ENCODE measurements around the gene UNC5B.

The UNC5B gene

DNA sequence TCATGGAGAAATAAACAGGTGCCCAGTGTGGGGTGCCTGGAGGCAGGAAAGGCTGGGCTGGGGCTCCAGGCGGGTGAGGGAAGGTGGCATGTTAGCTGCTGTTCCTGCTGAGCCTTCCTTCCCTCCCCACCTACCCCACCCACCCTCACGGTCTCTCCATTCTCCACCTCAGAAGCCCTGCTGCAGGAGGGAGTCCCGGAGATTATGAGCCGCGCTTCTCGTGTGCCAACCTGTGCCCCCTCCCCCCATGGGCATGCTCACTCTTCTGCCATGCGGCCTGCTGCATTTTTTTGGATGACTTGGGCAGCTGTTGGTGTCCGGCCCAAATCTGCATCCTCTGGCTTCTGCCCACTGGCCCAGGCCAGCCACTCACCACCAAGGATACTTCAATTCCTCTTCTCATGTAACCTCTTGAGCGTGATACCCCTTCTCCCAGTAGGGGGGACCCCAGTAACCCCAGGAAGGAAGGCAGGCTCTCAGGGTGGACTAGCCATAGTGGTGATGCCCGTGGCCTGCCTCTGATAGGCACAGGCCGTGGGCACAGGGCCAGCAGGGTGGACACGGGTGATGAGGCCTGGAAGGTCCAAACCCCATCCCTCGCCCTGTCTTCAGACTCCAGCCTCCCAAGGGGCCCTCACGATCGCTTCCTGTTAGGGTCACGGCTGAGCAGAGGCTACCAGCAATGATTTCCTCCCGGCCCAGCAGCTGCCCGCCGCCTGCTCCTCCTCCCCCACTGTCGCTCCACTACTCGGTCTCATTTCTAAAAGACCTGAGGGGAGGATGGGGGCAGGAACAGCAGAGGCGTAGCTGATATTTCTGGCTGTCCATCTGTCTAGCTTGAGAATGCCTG, 27.8 kb downstream of the UNC5B start:
- DNase-seq = no peak

DNA sequence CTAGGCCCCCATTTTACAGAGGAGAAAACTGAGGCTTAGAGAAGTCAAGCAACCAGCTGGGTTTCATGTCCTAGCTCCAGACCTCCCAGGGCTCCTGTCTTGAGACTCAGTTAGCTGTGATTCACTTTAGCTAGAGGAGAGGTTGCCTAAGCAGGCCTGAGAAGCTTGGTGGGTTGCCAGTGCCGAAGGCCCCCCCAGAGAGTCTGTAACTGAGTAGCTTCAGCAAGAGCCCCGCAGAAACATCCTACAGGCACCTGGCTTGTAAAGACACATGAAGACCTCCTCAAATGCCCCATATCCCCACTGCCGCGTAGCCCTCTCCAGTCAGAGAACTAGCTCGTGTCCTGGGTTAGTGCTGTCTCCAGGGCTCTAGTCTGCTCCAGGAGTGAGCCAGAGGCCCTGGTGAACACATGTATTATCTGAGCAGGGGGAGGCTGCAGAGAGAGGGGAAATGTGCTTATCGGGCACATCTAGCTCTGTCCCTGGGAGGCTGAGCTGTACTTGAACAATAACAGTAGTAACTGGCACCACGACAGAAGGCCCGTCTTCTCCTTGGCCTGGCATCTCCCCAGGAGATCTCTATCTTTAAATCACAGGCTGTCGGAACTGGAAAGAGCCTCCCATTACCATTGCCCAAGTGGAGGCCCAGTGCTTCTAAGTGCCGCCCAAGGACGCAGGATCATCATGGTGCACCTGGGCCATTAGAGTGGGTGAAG, 28.9 kb downstream of the UNC5B start:
- DNase-seq = peak; percentile 90

DNA sequence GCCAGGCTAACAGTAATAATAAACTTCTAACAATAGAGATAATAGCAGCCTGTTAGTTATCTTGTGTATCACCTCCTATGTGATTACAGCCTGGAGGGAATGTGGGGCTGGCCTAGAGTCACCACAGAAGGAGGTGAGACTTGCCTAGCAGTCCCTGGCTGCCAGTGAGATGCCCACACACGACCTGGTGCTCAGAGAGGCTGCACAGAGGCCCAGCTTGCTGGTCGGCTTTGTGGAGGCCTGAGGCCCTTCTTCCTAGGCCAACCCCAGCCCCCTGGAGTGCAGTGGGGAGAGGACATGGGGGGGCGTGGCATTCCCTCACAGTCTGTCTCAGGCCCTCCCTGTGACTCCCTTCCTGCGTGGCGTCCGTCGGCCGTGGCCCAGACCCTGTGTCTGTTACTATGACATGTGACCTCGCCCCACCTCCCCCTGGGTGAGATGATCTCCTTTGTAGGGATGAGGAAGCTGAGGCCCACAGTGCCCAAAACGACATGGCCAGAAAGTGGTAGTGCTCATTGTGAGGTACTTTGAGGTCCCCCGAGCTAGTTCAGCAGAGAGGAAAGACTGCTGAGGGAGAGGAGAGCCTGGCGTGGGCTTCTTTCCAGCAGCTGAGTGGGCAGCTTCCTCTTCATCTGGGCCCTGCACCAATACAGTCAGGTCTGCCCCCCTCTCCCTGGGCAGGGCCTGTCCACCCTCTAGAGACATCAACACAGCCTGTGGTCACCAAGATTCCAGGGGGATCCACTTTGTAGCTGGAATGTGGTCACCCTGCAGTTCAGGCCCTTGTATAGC, 29.7 kb downstream of the UNC5B start:
- DNase-seq = no peak

DNA sequence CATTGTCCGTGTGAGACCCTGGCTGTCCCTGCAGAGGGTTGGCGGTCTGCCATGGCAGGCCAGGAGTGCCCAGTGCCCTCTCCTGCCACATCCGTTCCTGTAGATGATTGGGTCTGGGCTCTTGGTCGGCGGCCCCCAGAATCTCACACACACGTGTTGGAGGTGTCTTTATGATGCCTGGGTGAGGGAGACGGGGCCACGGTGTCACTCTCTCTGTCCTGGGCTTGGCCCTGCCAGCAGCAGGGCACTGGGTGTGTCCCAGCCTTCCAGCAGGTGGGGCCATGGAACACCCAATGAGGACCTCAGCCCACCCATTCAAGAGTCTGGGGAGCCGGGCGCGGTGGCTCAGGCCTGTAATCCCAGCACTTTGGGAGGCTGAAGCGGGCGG, 30.2 kb downstream of the UNC5B start:
- no peak for DNase-seq

DNA sequence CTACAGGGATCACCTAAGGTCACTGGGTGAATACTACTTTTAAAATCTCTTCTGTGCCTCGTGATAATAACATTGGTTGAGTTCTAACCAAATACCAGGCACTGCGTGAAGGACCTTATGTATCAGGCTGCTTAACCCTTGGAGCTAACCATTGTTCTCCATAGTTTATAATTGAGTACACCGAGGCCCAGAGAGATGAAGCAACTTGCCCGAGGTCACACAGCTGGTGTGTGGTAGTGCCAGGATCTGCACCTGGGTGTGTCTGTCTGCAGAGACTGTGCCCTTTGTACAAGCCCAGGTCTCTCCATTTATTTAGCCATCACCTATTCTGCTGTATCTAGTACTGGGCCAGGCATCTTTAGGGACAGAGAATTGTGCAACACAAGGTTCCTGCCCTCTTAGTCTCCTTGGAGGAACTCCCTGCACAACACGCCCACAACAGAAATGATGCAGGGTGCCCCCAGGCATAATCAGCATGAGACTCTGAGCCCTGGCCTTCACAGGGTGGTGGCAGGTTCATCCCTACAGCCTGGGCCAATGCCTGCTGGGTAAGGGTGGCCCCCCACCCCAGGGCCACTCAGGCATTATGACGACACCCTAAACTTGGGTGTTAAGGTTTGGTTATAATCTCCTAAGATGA, 31.5 kb downstream of the UNC5B start:
- DNase-seq = no peak

DNA sequence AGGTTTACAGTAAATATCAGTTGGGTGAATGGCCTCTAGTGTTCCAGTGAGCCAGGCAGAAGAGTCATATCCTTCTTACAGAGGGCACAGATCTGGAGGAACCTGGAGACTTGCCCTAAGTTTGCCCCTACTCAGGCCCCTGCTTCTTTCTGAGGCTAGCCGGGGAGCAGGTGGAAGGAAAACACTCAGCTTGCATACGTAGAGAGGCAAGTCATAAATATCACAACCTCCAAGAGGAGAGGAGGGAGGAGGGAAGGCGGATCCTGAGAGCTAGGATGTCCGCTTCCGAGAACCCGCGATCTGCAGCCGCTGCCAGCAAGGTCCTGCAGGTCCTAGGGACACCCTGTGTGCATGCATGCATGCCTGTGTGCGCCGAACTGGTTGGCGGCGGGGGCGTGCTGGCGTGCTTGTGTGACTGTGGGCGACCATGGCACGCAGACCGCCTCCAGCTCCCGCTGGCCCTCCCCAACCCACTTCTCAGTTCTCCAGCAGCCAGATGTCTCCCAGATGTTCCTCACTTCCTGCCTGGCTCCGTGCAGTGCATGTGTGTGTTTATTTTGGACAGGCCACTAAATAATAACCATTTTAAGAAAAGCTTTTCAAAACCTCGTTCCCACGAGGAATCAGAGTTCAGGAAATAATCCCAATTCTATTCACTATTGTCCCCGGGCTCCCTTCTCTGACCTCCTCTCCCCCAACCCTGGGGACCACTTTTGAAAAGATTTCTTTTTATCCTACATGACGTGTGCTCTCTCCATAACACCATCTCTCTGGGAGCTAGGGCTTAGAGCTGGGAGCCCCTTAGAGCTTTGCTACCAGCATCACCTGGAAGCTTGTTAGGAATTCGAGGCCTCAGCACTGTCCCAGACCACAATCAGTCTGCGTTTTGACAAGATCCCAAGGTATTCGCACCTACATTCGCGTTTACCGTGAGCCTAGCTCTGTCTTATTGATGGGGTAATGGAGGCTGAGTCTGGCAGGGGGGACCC, 32.4 kb downstream of the UNC5B start:
- peak; percentile 90 for DNase-seq

DNA sequence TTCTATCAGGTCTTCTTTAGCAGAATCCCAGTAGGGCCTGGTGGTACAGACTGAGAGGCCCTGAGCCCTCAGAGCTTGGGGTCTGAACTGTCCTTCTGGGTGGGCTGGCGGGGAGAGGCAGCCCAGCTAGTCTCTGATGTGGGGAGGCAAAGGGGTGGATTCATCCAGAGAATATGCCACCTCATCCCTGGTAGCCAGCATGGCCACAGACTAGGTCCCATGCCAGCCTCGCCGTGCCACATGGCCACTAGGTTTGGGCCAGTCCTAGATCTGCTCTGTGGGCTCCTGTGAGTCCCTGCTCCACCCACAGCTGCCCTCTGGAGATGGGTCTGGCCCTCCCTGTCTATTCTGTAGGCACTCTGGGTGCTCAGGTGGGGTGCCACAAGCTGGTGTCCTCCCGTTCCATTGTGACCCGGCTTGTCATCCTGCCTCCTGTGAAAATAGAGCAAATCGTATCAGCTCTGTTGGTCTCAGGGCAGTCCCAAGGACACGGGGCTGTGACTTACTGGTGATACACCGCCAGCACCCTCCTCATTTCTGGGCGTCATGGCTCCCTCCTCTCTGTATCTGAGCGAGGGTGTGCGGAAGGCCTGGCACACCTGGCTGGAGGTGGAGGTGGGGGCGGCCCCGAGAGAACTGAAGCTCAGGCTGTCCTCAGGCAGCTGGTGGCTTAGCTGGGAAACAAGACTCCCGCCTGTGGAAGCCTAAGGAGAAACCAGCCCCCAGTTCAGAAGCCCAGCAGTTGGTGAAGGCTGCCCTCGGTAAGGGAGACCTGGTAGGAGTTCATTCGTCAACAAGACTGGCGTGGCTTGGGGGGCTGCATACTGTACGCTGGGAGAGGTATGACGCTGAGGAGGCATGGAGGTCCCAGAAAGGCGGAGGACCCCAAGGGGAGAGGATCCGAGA, 33.3 kb downstream of the UNC5B start:
- DNase-seq = no peak

DNA sequence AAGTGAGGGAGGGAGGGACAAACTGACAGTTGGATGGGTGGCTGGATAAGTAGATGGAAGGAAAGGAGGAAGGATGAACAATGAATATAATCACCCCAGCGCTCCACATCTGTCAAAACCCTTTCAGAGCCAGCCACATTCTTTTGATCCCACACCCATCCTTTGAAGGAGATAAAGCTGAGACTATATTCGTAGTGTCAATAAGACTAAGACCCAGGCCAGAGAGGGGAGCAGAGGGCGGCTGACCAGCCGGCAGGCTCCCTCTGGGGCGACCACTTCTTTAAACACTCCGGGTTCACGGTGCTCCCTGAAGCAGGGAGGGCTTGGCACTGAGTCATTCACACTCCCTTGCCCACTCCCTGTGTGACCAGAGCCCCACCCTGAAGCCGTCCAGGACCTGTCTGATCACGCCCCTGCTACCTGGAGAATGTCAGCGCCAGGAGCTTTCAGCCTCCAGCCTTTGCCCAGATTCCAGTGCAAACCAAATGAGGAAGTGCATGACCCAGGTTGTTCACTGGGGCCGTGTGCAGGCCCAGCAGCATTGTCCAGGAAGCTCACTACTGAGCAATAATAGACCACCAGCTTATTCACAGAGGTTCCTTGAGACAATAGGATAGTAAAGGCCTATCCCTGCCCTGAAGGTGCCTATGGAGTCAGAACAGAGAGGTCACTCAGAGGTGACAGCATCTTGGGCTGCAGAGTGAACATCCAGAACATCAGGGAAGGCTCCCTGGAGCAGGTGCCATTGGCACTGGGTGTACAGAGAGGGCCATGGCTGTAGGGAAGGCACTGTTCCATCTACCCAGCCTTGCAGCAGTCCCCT, 34.4 kb downstream of the UNC5B start:
- DNase-seq = no peak

DNA sequence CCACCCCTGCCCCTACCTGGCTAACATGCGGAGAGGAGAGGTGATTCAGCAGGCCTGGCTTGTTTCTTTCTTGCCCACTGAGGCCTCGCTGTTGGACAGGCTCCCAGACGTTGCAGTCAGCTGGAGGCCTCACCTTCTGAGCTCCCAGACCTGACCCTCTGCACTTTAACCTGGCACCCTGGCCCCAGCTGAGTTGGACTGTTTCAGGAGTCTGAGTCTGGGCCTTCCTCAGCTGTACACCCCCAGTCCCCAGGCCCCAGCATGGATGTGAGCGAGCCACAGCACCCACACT, 35.0 kb downstream of the UNC5B start:
- DNase-seq = no peak

DNA sequence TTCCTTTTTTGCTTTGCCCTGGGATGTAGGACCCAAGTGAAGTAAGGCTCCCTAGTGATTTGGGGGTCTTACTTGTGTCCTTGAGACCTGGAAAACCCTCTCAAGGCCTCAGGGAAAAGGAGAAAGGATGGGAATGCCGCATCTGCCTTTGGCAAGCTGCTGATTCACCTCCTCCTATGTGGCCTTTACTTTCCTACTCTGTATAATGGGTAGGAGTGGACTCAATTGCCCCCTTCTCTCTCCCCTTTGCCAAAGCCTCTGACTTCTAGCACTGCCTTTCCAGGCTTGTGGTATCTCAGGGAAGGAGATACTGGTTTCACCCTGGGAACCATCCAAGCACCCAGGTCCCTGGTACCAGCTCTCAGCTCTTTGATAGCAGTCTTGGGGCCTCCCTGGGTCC, 35.4 kb downstream of the UNC5B start:
- no peak for DNase-seq

DNA sequence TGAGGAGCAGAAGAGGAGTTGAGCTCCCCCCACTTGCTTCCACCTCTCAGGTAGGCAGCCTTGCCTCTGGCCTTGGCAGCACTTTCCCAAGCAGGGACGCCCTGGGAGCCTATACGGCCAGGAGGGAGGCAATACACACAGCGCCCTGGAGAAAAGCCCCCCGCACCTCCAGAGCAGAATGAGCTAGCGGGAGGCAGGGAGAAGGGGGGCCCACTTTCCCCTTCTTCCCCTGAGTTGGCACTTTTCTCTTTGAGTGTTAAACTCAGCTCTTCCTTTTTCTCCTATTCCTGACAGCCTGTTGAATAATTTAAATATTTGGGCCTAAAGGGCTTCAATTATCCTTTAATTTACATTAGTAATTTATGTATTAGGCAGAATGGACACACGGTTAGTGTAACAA, 35.8 kb downstream of the UNC5B start:
- no peak for DNase-seq

DNA sequence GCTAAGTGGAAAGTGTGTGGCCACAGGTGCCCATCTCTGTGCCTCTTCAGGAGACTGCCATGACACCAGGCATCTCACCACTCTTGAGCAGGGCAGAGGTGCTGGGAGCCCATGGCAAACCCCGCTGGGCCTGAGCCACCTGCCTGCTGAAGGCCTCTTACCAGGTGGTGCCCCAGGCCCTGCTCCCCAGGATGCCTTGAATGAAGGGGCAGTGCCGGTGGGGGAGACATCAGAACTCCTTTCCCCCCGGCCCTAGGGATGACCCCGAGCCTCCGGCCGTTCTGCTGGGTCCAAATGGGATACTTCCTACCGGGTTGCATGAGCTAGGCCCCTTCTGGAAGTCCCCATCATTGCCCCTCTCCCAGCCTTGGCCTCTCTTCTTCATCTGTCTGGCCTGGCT, 37.6 kb downstream of the UNC5B start:
- no peak for DNase-seq

DNA sequence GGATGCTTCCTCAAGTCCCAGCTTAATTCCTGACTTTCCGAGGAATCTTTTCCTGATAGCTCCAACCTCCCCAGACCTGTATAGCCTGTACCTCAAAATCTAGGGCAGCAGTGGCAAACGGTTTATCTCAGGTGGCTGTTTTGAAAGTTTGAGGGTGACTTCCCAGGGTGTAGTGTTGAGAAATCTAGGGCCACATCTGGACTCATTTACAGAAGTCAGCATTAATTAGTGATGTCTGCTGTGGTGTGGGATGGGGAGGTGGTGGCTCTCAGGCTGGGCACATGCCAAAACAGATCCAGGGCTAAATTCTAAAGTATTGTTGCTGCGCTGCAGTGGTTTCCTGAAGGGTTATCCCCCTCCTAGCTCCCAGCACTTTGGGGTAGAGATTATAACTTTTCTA, 38.0 kb downstream of the UNC5B start:
- no peak for DNase-seq

DNA sequence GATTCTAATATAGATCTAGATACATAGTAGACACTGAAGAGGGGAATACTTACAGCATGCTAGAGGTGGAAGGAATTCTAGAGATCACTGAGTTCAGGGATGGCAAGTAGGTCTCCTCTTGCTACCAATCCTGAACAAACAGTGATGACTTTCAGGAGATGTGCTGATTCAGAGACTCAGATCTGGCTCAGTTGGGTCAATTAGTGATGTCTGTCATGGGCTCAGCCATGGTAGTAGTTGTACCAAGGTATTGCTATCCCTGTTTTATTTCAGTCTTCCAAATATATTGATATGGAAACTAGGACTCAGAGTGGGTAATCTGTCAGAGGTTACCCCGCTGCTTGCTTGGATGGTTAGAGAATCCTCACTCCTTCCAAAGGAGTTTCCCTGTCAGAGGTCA, 38.5 kb downstream of the UNC5B start:
- DNase-seq = no peak

DNA sequence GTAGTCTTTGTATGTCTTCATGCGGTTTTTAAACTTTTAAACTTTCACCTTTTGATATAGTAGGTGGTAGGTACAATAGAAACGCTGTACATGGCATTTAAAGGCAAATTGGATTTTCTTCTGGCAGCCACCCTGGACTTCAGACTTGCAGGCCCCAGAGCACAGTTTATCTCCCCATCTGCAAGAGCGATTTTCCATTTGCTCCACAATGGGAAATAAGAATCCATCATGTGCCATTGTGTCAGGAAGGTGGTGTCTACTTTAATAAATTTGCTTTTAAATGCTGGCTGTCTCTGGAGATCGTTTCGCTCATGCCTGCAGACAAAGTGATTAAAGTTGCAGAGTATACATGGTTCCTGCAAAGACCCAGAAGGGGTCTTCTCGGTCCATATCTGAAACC, 38.9 kb downstream of the UNC5B start:
- DNase-seq = no peak

DNA sequence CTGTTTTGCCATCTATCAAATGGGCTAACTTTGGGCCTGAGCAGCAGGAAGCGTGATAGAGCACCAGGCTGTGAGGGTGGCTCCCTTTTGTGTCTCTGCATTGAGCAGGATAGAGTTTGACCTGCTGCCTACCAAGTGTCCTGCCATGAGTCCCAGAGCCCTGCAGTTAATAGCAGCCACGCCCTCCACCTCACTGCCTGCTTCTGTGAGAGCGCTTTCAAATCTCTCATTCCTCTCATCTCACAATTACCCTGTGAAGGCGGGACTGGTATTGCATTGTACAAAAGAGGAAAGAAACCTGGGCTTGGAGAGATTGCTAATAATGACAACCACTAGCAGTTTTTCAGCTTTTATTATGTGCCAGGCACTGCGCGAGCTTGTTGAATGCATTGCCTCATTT, 39.9 kb downstream of the UNC5B start:
- DNase-seq = no peak

DNA sequence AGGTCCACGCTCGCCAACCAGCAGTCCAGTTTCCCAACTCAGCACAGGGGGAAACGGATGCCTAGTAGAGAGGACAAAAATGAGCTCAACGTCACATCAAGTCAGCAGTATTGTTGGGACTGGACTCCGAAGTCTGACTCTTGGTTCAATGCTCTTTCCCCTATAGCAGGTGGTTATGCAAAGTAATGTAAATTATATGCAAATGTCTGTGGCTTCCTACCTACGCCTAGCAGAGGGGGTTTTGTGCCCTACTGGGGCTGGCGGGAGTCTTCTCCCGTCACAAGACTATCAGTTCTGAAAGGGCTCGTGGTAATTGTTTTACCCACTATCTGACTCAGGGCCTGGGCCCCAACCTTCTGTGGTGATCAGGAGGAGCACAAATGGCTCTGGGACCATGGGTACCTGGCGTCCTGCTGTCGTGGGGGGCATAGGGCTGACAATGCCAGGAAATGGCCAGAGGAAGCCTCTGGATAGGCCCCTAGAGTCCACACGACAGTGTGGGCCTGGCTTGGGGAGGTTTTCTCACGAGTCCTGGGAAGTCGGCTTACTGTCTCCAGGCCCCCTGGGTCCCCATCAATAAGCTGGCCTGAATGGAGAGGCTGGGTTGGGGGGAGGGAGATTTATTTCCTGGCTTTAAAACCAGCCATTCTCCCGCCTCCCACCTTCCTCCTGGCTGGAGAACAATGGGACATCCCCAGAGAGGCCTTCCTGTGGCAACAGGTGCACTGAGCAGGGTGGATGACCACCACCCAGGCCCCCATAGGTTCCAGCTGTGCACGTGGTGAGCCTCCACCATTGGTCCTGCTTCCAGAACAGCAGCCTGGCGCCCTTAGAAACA, 41.8 kb downstream of the UNC5B start:
- DNase-seq = no peak

DNA sequence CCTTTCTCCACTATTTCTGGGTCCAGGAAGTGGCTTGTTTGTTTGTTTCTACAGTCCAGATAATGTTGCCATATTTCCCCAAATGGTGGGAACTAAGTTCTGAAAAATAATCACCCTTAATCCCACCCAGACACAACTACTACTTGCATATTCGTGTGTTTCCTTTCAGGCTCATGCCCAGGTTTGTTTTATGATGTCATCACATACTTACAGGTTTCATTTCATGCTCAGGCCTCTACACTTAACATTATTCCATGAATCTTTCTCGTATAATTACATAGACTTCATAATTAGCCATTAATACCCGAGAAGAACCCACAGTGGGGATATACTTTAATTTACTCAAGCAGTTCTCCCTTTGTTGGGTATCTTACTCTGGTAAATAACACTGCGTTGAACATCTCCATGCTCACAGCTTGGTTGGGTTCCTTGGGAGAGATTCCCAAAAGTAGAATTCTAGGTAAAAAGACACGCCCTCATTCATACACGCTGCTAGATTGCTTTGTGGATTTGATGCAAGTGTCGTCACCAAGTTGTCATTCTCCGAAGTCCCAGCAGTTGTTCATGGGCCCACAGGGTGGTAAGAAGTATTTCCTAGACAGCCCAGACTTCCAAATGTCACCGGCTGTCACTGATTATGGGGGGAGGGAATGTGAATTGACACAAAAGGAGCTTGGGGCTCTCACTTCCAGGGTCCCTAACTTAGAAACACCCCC, 42.6 kb downstream of the UNC5B start:
- DNase-seq = no peak

DNA sequence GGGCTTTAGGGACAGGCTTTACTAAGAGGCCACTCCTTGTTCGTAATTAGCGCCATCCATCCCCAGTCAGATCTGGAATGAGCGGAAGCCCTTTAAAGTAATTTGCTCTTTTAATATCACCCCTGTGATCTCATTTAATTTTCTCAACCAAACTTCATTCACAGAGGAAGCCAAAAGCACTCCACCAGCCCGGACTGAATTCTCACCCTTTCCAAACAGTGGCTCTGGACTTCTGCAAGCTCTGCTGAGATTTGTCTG, 43.1 kb downstream of the UNC5B start:
- no peak for DNase-seq

Measured in fibroblast of upper back skin (primary cell).